Measurements from ENCODE around the gene MPP7.

GRCh38 chr10:28296023-28296422, 6.8 kb downstream of the MPP7 start:
- TF ChIP-seq EZH2 (IDR thresholded peaks at IDR 0.05; ENCODE audit: borderline replicate concordance, low read length) = no peak
- TF ChIP-seq CTCF (conservative IDR thresholded peaks at IDR 0.05 in 1 of 2, IDR thresholded peaks at IDR 0.05 in 1 of 2; ENCODE audit: extremely low read depth in 1 of 2, insufficient read depth in 1 of 2, low read depth in 1 of 2, low read length in 2 of 2) = no peak

Measured in mammary epithelial cell (primary cell).